Spinal cord (tissue), 10 donors: ENCODE data around the gene ARID3C. TPM values are rescaled to one million over a fixed set of nuclear protein-coding genes. Genes with fewer than 3 reads are reported as not detected.

ENCODE experiments used
- DNase-seq, 6 donors: peaks; one replicate each; pipeline versions ENCODE4 v3.0.0 to v3.0.0-alpha.2; 2013 to 2015; ENCODE audit warnings: low spot score in 6 of 6, low read depth in 4 of 6
- H3K27ac ChIP-seq: one replicate; pipeline ENCODE4 v1.5.1; 2013; ENCODE audit warnings: low read depth, low read length, control low read depth
- H3K27me3 ChIP-seq: one replicate; pipeline ENCODE4 v1.6.1; 2013; ENCODE audit warnings: low read length; ENCODE audit not compliant: control insufficient read depth, insufficient read depth
- H3K36me3 ChIP-seq: one replicate; pipeline ENCODE4 v1.6.1; 2013; ENCODE audit warnings: low read length; ENCODE audit not compliant: control insufficient read depth, insufficient read depth
- H3K4me1 ChIP-seq: one replicate; pipeline ENCODE4 v1.6.1; 2013; ENCODE audit warnings: low read length; ENCODE audit not compliant: control insufficient read depth, insufficient read depth
- H3K4me3 ChIP-seq: one replicate; pipeline ENCODE4 v1.5.1; 2013; ENCODE audit warnings: low read depth, low read length, control low read depth
- H3K9me3 ChIP-seq: one replicate; pipeline ENCODE4 v1.6.1; 2013; ENCODE audit warnings: low read length; ENCODE audit not compliant: control insufficient read depth, insufficient read depth
- WGBS: methylation state at CpG from one replicate; pipeline ENCODE4 v1.1.5; 2013; ENCODE audit warnings: missing lambda C conversion rate; ENCODE audit not compliant: insufficient coverage; 5-methylcytosine and 5-hydroxymethylcytosine counted together
- polyA plus RNA-seq, 2 donors: library from polyadenylated mRNA; unstranded; fragments of 120-200 nt; gene quantifications; one replicate each; pipeline ENCODE4 v1.2.1, GENCODE V29; 2013; ENCODE audit not compliant: insufficient read length in 2 of 2
- total RNA-seq, 2 donors: library from RNA; depleted of rRNA in 1 of 2; stranded (reverse); fragments of 120-200 nt in 1 of 2; fragments of >200 nt in 1 of 2; gene quantifications; one replicate each; pipeline versions ENCODE4 v1.2.3 to v1.2.4, GENCODE V29; 2013 to 2014
- donor health status: healthy.

ARID3C gene
- total and polyA plus RNA-seq, 4 donors, result 0.33 to 1.1 (median 0.63) TPM

DNA sequence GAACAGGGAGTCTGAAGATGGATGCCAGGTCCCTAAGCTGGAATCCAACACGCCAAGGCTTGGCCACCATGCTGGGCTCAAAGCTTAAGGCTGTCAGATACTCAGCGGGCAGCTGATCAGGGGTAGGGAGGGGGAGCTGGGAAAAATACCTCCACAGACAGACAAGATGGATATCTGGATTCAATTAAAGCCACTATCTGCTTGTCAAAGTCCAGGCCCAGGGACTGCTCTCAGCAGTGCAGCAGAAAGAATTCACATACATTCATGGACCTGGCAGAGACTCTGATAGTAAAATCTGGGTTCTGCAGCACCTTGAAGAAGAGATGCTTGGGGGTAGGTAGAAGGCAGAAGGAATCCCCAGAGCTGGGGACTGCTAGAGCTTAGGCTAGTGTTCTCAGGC, 13.7 kb downstream of the ARID3C start:
- Histone ChIP-seq H3K27ac (no peak overlapping the region), H3K36me3 (peaks cover 49% of the 10 kb centered on the region), H3K4me1 (peaks cover 26% of the 10 kb centered on the region), H3K27me3 (no peaks in the 10 kb centered on the region), H3K9me3 (no peaks in the 10 kb centered on the region), H3K4me3 (no peak overlapping the region)
- no peak for DNase-seq
- WGBS, result 40% methylated on average over 1 of the region's 2 CpGs

DNA sequence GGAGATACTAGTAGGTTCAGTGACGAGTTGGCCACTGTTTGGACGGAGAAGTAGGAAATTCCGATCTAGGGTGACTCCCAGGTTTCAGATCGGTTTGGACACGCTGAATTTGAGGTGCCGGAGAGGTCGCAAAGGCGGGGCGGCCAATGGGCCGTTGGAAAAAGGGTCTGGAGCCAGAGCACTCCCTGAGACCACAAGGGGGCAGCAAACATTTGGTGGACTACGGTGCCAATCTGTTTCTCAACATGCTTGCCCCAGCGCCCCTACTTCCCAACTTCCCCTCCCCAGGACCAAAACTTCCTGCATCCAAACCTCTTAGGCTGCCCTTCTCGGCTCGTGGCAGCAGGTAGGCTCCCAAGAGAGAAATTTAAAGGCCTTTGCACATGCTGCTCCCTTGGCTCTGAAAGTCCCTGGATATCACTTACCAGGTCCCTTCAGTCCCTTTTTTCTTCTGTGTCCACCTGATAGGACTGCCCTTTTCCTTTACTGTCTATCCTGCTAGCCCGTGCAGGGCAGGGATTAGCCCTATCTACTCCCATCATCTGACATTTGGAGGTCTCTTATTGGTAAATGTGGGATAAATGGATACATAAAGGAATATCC, 16.0 kb downstream of the ARID3C start:
- WGBS, result under 1% methylated on average over 14 of the region's 15 CpGs
- Histone ChIP-seq H3K27ac (peak overlapping the region; percentile 85), H3K4me1 (peaks cover 26% of the 10 kb centered on the region), H3K4me3 (peak overlapping the region; percentile 82), H3K27me3 (no peaks in the 10 kb centered on the region), H3K9me3 (no peaks in the 10 kb centered on the region), H3K36me3 (peaks cover 47% of the 10 kb centered on the region)
- peak in 3 of 6 donors; percentile 61 to 94 (median 93) for DNase-seq

DNA sequence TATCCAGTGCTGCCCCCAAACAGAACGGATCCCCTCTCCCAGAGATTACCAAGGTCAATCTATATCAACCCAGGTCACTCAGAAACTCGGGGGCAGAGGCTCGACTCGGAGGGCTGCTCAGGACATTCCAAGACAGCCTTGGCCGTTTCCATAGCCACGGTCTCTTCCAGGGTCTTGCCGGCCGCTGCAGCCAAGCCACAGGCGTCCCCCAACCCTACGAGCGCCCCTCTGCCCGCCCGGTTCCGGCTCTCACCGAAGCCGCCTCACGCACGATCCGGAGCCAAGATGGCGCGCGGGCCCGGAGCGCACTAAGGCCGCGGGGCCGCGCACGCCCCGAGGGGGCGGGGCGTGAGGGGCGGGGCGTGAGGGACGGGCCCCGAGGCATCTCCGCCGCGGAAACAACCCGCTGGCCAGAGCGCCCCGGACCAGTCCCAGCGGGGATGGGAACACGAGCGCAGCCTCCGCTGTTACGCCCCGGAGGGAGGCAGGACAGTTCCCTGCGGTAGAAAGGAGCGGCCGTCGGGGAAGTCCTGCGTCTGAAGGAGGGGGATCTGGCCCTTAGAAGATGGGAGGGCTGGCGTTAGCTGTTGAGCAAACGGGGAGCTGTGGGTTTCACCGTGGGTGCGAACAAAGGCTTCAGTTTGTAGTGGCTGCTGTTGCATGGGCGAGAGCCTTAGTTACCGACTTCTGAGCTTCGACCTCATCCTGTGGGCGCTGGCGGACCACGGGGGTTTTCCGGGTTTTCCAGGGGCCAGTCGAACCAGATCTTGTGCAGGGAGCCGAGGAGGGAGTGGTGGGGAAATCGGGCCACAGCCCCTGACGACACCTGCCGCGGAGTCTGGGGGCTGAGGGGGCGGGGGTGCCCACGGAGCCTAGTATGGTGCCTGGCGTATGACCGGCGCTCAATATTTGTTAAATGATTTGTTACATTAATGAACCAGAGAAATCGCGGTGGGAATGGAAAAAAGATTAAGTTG, 16.8 kb downstream of the ARID3C start, which contains the start of gene RPP25L:
Gene RPP25L, minus strand, starts transcription at position 287 of the 977 bp plus-strand sequence. CDS start 801 bp downstream, outside the sequence.
- H3K4me3 ChIP-seq, result peak within 1 kb of the TSS; percentile 82
- no peaks in the 10 kb centered on the region for H3K9me3 ChIP-seq
- peak; percentile 81 to 97 (median 87) for DNase-seq
- peak within 1 kb of the TSS; percentile 85 for H3K27ac ChIP-seq
- peaks cover 42% of the 10 kb centered on the region for H3K36me3 ChIP-seq
- under 1% methylated on average over 77 of the region's 77 CpGs for WGBS
- H3K4me1 ChIP-seq, result peaks cover 26% of the 10 kb centered on the region
- H3K27me3 ChIP-seq, result no peaks in the 10 kb centered on the region

DNA sequence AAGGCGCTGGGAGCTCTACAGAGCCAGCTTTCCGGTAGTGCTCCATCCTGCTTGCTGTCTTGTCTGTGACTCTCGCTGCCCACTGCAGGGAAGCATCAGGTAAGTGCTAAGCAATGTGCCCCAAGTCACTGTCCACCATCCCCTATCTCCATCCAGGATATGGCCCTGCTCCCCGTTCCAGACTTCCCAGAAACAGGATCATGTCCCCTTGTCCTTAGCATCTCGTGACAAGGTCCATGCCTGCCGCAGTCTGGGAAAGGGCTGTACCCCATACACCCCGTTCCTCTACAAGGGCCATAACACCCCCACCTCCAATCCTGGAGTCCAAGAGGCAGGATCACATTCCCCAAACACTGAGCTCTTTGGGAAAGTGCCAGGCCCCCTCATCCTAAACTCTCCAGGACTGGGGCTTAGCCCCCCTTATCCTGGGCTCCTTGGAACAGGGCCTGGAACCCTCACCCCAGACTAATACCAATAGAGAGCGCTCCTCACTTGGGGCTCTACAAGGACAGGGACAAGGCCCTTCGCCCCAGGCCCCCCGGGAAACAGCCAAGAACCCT, 17.5 kb downstream of the ARID3C start:
- Histone ChIP-seq H3K36me3 (peaks cover 34% of the 10 kb centered on the region), H3K27me3 (no peaks in the 10 kb centered on the region), H3K4me1 (peaks cover 26% of the 10 kb centered on the region), H3K4me3 (peak overlapping the region; percentile 82), H3K27ac (peak overlapping the region; percentile 84), H3K9me3 (no peaks in the 10 kb centered on the region)
- DNase-seq, result peak in 1 of 6 donors; percentile 49
- 49% methylated on average over 10 of the region's 10 CpGs for WGBS

DNA sequence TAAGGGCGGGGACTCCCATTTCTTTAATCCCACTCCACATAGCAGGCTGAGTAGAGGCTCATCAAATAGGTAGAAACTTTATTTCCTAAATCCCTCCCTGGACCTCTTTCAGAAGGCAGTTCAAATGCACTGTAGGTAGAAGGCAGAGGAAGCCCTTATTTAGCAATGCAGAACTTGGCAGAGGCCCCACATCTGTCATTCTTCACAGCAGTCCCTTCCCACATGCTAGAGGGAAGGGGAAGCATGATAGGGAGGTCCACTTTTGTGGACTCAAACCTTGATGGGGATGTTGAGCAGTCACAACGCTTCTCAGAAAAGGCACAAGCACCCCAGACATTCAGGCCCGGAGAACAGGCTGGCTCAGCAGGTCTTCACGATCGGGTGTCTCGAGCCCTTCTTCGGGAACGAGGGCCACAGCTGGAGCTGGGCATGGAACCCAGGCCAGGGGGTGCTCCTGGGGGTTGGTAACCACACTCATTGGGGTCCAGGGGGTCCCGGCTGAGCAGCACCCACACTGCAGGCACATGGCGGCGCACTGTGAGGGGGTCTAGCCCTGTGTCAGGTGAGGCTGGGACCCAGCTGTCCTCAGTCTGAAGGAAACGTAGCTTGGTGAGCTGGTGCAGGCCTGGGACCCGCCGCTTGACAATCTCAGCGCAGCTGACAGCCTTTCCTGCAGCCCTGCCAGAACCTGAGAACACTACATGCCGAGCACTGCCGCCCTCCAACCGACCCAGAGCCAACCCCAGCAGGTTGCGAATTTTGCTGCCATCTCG, 18.2 kb downstream of the ARID3C start:
- 79% methylated on average over 20 of the region's 20 CpGs for WGBS
- Histone ChIP-seq H3K36me3 (peaks cover 27% of the 10 kb centered on the region), H3K4me1 (peaks cover 26% of the 10 kb centered on the region), H3K27me3 (no peaks in the 10 kb centered on the region), H3K27ac (no peak overlapping the region), H3K4me3 (peak overlapping the region; percentile 82), H3K9me3 (no peaks in the 10 kb centered on the region)
- DNase-seq, result no peak

DNA sequence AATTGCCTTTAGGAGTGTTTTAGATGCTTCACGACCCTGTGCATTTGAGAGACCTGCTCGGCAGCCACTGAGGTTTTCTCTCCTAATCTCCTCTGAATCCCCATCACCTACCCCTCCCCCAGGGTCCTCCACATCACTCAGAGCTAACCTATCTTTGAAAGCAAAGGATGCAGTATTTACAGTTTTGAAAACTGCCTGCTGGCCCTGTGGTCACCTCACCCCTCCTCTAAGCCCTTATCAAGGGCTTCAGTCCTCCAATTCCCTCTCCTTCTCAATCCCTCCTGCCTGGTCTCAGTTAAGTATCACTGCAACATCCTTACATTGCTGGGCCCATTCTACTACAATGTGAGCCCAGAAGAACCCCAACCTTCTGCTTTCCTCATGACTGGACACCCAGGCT, 21.5 kb downstream of the ARID3C start:
- peaks cover 7% of the 10 kb centered on the region for H3K36me3 ChIP-seq
- peaks cover 29% of the 10 kb centered on the region for H3K4me1 ChIP-seq
- H3K9me3 ChIP-seq, result no peaks in the 10 kb centered on the region
- DNase-seq, result no peak
- H3K27me3 ChIP-seq, result no peaks in the 10 kb centered on the region
- H3K4me3 ChIP-seq, result no peak overlapping the region
- 44% methylated on average over 2 of the region's 2 CpGs for WGBS
- no peak overlapping the region for H3K27ac ChIP-seq

DNA sequence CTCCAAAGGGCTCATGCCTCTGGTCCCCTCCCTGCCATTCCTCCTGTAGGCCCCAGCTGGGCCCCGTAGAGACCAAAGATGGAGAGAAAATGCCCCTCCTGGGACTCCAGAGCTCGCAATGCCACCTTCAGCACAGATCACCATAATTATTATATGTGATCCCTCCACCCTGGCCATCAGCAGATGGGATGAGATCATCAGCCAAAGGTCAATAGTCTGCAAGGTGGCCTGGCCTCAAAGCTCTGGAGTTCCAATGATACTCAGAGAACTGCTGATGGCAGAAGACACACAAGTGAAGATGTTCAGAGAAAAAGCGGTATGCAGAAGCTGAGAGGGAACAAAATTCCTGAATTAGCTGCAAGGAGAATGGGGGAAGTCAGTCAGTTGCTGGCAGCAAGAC, 22.0 kb downstream of the ARID3C start:
- 88% methylated on average over 1 of the region's 3 CpGs for WGBS
- DNase-seq, result no peak
- no peak overlapping the region for H3K27ac ChIP-seq
- H3K4me1 ChIP-seq, result peaks cover 30% of the 10 kb centered on the region
- peaks cover 7% of the 10 kb centered on the region for H3K36me3 ChIP-seq
- H3K4me3 ChIP-seq, result no peak overlapping the region
- no peaks in the 10 kb centered on the region for H3K27me3 ChIP-seq
- H3K9me3 ChIP-seq, result no peaks in the 10 kb centered on the region

DNA sequence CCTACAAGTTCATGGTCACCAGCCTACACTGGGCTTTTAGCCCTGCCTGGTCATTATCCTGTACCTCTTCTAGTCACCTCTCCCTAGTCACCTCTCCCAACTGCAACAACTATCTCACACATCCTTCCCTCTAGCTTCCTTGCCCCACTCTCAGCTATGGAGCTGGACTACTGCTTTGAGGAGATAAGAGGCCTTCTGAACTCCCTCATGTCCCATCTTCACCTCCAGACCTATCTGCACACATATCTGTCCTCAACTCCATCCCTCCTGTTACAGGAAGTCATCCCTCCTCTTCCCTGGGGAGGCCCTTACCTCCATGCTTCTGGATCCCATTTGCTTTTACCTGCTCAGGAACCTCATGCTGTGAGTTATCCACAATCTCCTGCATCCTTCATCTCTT, 22.7 kb downstream of the ARID3C start:
- Histone ChIP-seq H3K4me1 (peaks cover 28% of the 10 kb centered on the region), H3K36me3 (peaks cover 7% of the 10 kb centered on the region), H3K4me3 (no peak overlapping the region), H3K27me3 (no peaks in the 10 kb centered on the region), H3K27ac (no peak overlapping the region), H3K9me3 (no peaks in the 10 kb centered on the region)
- DNase-seq, result no peak

DNA sequence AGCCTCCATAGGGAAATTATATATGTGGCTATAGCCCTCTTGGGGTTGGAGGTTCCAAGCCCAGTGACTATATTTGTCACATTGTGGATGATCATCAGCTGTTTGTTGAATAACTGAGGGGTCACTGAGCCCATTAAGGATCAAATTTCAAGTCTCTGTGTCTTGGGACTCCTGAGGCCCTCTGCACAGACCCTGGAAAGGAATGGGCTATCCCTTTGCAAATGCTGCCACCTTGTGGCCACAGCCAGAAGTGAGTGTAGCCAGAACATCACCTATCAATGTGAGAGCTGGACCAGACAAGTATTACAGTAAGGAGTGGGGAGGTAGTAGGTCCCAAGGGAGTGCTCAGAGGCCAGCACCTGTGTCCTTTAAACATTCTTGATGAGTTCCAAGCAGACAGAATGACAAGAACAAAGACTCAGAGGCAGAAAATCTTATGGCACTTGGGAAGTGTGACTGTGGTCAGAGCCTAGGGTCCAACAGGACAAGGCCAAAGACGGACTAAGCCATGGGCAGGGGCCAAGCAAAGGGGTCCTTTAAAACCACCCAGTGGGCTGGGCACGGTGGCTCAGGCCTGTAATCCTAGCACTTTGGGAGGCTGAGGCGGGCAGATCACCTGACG, 25.1 kb downstream of the ARID3C start:
- WGBS, result 36% methylated on average over 2 of the region's 4 CpGs
- Histone ChIP-seq H3K27ac (no peak overlapping the region), H3K27me3 (no peaks in the 10 kb centered on the region), H3K4me1 (peaks cover 23% of the 10 kb centered on the region), H3K9me3 (no peaks in the 10 kb centered on the region), H3K36me3 (no peaks in the 10 kb centered on the region), H3K4me3 (no peak overlapping the region)
- DNase-seq, result peak in 4 of 6 donors; percentile 75 to 95 (median 86)
